ENCODE measurements around the gene NUP35.
"Not testable (repeated sequence)": the region's sequence is repeated elsewhere in the genome, so short reads cannot be mapped to it uniquely, and the experiment has no call there.

The NUP35 gene

DNA sequence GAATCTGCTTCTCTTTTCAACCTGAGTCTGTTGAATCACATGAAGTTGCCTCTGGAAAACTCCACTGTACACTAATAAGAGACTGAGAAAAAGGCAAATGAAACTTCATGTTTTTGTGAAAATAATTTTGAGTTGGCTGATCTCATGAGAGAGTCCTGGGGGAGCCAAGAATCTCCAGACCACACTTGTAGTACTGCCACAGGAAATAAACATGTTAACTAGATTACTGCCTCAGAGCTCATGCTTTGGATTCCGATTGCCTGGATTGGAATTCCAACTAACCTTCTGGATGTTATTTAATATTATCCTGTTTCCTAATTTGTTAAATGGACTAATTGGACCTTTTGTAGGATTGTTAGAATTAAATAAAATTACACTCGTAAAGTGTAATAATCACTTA, 25.2 kb downstream of the NUP35 start:
- DNase-seq = no peak

DNA sequence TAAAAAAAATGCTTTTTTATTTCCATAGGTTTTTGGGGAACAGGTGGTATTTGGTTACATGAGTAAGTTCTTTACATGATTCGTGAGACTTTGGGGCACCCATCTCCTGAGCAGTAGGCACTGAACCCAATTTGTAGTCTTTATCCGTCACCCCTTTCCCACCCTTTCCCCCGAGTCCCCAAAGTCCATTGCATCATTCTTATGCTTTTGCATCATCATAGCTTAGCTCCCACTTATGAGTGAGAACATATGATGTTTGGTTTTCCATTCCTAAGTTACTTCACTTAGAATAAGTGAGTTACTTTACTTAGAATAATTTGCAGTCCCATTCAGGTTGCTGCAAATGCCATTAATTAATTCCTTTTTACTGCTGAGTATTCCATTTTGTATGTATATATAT, 28.0 kb downstream of the NUP35 start:
- not testable (repeated sequence) for DNase-seq

DNA sequence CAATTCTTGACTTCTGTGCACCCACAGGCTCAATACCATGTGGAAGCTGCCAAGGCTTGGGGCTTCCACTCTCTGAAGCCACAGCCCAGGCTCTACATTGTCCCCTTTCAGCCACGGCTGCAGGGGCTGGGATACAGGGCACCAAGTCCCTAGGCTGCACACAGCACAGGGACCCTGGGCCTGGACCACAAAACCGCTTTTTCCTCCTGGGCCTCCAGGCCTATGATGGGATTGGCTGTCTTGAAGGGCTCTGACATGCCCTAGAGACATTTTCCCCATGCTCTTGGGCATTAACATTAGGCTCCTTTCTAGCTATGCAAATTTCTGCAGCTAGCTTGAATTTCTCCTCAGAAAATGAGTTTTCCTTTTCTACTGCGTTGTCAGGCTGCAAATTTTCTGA, 29.7 kb downstream of the NUP35 start:
- DNase-seq = no peak

DNA sequence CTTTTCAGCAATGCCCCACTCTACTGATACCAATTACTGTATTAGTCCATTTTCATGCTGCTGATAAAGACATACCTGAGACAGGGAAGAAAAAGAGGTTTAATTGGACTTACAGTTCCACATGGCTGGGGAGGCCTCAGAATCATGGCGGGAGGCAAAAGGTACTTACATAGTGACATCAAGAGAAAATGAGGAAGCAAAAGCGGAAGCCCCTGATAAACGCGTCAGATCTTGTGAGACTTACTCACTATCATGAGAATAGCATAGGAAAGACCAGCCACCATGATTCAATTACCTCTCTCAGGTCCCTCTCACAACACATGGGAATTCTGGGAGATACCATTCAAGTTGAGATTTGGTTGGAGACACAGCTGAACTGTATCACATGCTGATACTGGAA, 30.5 kb downstream of the NUP35 start:
- not testable (repeated sequence) for DNase-seq

DNA sequence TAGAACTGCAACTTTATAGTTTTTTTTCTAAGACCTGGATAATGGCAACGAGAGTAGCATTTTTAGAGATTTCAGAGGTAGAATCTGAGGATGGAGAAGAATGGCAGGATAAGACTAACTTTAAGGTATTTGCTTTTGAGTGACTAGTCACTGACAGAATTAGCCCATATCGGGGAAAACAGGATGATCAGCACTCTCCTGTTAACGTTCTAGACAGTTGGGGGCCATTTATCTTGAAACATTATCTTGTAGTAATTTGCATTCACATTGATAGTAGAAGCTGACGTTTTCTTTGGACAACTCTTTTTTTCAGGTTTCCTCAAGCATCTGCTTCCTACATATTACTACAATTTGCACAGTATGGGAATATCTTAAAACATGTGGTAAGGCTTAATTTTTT, 32.9 kb downstream of the NUP35 start:
- no peak for DNase-seq

DNA sequence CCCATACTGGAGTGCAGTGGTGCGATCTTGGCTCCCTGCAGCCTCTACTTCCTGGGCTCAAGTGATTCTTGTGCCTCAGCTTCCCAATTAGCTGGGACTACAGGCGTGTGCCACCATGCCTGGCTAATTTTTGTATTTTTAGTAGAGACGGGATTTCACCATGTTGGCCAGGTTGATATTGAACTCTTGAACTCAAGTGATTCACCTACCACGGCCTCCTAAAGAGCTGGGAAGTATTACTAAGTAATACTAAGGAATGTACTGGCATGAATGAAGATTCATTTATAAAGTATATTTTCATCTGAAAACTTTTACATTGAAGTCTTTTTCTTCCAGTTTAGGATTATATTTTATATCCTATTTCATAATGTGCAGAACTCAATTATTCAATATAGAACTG, 38.1 kb downstream of the NUP35 start:
- no peak for DNase-seq

DNA sequence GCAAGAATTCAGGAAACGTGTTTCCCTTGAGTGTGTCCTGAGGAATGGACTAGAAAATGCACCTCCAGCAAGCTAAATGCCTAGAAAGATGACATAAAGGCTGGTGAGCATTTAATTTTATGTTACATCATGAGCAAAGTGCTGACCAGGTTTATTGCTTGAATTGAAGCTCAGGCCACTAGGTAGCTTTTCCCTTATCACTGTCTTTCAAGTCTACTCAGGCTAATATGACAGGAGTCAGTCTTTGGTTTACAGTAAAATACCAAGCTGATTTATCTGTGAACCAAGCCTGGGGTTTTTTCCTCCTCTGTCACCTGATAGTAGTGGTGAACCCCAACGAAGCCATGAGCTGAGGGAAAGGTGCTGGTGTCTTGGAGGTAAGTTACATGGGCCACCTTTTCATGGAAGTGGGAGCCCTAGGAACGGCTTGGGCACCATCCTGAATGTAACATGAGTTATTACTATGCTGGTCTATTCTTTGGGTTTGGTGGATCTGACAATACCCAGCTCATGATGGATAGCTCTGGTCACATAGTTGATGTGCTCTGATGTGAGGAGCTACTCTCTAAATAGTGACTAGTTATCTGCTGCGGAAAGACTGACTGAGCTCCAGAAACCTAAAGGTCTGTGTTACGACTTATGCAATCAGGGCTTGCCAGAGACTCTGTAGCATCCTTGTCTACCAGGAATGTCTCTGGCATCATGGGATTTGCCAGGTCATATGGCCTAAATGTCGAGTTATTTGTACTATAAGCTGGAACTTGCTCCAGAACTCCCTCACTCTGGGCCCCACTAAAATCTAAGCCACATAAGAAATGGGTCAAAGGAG, 39.8 kb downstream of the NUP35 start:
- DNase-seq = no peak

DNA sequence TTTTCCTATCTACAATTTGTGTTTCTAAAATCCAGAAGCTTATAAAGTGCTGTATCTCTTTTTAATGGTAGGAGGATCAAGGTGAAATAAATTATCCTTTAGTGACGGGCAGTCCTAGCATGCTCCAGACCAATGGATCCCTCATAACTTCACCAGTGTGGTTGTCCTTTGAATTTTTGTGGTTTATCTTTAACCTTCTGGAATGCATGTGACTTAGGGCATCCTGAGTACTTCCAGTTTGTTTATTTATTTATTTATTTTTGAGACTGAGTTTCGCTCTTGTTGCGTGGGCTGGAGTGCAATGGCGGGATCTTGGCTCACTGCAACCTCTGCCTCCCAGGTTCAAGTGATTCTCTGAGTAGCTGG, 40.4 kb downstream of the NUP35 start:
- no peak for DNase-seq

DNA sequence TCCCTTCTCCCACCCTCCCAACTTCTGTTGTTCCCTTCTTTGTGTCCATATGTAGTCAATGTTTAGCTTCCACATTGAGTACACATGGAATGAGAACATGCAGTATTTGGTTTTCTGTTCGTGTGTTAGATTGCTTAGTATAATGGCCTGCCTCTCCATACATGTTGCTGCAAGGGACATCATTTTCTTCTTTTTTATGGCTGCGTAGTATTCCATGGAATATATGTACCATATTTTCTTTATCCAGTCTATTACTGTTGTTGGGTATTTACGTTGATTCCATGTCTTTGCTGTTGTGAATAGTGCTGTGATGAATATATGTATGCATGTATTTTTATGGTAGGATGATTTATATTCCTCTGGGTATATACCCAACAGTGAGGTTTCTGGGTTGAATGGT, 42.0 kb downstream of the NUP35 start:
- DNase-seq = no peak

DNA sequence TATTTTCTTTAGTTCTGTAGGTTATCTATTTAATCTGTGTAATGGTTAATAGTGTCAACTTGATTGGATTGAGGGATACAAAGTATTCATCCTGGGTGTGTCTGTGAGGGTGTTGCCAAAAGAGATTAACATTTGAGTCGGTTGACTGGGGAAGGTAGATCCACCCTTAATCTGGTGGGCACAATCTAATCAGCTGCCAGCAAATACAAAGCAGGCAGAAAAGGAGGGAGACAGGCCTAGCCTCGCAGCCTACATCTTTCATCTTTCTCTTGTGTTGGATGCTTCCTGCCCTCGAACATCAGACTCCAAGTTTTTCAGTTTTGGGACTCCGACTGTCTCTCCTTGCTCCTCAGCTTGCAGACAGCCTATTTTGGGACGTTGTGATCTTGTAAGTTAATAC, 42.7 kb downstream of the NUP35 start:
- not testable (repeated sequence) for DNase-seq

DNA sequence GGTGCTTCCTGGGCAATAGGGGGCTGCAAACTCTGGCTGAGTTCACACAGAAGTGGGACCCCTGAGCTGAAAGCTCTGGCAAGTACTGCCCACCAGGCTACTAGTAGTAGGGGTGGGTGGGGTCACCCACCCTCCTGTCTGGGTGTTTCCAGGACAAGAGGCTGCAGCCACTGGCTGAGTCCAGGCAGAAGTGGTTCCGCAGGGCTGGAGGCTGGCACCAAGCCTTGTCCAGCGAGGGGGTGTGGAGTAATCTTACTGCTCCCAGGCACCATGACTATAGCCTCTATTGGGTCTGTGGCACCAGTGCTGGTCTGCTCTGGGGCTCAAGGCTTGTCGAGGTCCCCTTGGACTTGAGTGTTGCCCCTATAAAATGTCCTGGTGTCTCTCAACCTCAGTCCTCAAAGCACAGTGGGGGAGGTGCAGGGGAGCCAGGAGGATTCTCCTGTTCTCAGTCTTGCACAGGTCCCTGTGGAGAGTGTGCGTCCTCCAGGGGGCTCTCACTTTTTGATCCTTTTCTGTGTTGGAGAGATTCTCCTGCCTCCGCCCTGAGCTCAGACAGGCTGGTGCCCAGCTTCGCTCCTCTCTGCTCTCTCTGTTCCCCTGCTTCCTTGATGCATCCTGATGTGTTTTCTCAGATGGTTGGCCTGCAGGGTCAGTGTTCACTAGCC, 48.1 kb downstream of the NUP35 start:
- no peak for DNase-seq

DNA sequence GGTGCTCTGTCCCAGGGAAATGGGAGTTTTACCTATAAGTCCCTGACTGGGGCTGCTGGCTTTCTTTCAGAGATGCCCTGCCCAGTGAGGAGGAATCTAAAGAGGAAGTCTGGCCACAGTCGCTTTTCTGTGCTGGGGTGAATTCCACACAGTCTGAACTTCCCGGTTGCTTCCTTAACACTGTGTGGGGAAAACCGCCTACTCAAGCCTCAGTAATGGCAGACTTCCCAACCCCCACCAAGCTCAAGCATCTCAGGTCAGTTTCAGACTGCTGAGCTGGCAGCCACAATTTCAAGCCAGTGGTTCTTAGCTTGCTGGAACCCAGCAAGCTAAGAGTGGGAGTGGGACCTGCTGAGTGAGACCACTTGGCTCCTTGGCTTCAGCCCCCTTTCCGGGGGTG, 54.9 kb downstream of the NUP35 start:
- DNase-seq = no peak

DNA sequence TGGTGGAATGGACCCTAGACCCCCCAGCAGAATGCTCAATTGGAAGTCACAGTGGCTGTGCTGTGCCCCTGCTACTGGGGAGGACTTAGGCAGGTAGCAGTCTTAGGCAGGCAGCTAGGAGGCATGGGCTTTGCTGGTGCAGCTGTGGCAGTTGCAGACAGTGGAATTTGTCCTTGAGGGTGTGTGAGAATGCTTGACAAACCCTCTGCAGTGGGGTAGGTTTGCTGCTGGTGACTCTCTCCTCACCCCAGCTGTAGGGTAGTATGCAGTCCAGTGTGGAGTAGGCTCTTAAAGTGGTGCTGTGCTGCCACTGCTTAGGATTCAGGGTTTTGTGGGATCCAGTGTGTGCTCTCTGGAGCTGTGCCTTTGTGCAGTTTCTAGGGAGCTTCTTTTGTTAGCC, 61.3 kb downstream of the NUP35 start:
- no peak for DNase-seq

DNA sequence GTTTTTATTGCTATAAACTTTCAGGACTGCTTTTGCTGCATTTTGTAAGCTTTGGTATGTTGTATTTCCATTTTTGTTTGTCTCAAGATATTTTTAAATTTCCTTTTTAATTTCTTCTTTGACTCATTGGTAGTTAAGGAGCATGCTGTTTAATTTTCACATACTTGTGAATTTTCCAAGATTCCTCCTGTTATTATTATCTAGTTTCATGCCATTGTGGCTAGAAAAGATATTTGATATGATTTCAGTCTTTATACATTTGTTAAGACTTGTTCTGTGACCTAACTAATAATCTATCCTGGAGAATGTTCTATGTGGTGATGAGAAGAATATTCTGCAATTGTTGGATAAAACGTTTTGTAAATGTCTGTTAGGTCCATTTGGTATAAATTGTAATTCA, 62.1 kb downstream of the NUP35 start:
- no peak for DNase-seq

DNA sequence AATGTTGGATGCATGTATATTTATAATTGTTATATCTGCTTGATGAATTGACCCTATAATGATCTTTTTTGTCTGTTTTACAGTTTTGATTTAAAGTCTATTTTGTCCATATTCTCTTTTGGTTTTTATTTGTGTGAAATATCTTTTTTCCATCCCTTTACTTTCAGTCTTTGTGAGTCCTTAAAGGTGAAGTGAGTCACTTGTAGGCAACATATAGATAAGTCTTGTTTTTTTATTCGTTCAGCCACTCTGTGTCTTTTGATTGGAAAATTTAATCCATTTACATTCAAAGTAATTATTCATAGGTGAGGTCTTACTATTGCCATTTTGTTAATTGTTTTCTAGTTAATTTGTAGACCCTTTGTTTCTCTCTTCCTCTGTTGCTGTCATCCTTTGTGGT, 62.5 kb downstream of the NUP35 start:
- no peak for DNase-seq

DNA sequence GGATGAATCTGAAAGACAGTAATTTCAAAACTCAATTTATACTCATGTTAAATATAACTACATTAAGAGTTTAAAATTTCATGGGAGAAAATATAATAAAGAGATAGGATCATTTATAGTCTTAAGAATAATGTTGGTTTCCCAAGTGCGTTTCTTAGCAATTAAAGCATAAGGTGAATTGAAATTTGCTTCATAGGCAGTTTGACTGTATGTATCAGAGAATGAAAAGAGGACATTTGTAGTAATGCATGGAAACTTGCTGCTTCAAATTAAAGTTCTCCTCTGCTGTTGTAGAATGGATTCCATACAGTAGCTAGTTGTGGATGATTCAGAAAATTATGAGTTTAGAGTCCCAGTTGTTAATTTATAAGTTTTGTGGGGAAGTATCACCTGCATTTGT, 68.1 kb downstream of the NUP35 start:
- no peak for DNase-seq

DNA sequence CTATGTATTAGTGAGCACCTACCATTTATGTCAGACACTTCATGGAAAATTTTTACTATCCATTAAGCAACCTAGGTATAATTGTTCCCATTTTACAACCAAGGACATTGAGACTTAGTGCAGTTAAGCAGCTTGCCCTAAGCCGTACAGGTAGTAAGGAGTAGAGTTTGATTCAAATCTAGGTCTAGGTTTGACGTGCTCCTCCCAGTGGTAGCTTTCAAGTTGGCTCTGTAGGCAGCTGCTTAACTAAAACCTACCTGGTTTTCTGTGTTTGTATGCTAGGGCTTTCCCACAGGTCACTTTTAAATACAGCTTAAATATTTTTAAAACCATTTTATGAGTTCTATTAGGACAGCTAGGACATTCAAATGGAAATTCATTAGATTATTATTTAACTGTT, 69.7 kb downstream of the NUP35 start:
- no peak for DNase-seq

DNA sequence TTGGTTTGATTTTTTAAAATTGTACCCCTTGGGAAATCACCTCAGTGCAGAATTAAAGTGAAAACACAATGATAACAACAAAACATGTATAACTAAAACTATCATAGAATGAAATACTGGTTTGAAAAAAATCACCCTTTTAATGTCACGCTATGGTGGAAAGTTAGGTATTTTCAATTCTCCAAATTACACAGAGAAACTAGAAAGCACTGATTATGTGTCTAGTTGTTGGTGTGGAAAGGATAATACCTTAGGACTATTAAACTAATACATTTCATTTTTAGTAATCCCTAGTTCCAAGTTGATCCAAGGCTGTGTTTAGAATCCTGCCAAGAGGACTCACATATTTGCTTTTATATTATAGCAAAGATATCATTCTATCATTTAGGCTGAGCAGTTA, 71.2 kb downstream of the NUP35 start:
- DNase-seq = no peak

DNA sequence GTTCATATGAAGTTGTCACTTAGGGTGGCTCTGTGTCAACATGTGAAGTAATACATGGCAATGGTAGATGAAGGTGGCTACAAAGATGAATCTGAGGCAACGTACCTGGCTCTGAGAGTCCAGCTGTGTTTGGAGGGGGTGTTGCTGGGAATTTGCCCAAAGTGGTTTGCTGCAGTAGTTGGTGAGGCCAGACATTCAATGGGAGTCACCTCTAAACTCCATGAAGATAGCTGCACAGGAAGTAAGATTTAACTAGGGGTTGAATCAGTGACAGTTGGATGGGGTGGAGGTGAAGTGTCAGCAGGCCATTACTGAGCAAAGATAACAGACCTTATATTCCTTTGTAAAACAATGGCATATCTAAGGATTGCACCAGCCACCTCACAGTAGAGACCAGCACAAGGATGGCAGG, 71.8 kb downstream of the NUP35 start:
- DNase-seq = no peak

DNA sequence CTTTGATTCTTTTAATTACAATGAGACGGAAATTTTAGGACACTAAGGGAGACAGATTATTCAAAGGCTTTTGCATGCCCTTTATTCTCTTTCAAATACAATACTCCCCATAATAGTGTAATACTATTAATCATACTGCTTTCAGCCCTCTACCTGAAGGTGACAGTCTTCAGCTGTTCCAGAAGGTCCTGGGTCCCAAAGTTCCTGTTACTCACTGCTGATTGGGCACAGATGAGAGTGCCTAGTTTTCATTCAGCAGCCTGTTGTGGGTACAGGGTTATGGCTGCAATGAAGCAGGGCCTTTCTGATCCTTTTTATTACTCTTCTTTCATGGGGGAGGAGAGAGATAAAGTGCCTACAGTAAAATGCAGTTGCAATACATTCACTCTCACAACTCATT, 80.2 kb downstream of the NUP35 start:
- DNase-seq = no peak

DNA sequence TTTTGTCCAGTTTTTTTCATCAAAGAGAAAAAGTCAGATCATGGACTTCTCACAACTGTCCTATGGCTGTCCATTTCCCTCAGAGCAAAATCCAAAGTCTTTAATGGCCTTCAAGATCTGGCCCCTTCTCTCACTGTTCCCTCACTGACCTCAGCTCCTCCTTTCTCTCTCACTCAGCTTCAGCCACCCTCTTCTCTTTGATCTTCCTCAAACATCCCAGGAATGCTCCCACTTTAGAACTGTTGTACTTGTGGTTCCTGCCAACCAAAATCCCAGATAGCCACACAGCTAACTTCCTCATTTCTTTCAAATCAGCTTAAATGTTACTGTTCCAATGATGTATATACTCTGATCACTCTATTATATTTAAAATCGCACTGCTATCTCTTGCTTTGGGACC, 82.9 kb downstream of the NUP35 start:
- no peak for DNase-seq

DNA sequence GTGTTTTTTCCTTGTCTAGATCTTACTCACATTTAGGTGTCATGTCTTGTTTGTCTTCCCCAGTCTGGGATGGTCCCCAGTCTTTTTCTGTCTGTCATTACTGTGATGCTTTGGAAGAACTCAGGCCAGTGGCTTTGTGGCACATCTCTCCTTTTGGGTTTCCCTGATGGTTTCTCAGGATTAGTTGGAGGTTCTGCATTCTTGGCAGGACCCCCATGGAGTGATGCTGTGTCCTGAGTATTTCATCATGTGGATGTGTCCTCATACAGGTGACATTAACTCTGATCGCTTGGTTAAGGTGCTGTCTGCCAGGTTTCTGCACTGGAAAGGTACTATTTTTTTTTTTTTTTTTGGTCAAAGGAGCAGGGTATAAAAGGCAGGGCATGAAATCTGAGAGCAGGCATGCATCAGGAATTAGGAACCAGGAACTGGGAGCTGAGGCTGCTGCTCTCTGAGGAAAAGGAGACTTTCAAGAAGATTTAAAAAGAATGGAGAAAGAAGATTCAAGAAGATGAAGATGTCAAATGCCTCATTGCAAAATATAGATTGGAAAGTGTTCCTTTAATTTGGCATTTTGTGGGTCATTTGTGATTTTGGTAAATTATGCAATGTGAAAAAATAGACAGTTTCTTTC, 85.3 kb downstream of the NUP35 start:
- DNase-seq = no peak
